GM12864 (cell line): Measurements from ENCODE around the gene TOMM20.
"Not testable (repeated sequence)": the region's sequence is repeated elsewhere in the genome, so short reads cannot be mapped to it uniquely, and the experiment has no call there.

Experiments
- DNase-seq: peaks from one replicate; pipeline ENCODE4 v3.0.0-alpha.2; 2011; ENCODE audit warnings: low read depth
- H3K4me3 ChIP-seq: 2 replicates; pipeline ENCODE4 v1.5.1; 2011; ENCODE audit warnings: mild to moderate bottlenecking, low read depth, low read length, control low read depth
- CTCF ChIP-seq: IDR thresholded peaks from 2 replicates; pipeline ENCODE4 v1.5.1; 2011; ENCODE audit warnings: low read depth, mild to moderate bottlenecking, moderate library complexity, low read length, control low read depth, inconsistent platforms; ENCODE audit errors: missing control alignments

The TOMM20 gene

GRCh38 chr1:235102993-235103411 lies 25.6 kb downstream of the TOMM20 start:
- H3K4me3 ChIP-seq: no peak overlapping the region
- DNase-seq: no peak
- no peak for TF ChIP-seq CTCF

- H3K4me3 ChIP-seq: no peak overlapping the region
- no peak for DNase-seq
- no peak for TF ChIP-seq CTCF
Measured at GRCh38 chr1:235102259-235102582, 26.4 kb downstream of the TOMM20 start.

- no peak for DNase-seq
- no peak for TF ChIP-seq CTCF
Measured at GRCh38 chr1:235101558-235102258, 26.9 kb downstream of the TOMM20 start.

GRCh38 chr1:235100194-235100772 lies 28.4 kb downstream of the TOMM20 start:
- DNase-seq: no peak
- TF ChIP-seq CTCF: no peak
- H3K4me3 ChIP-seq: no peak overlapping the region

More at GRCh38 chr1:235101558-235102258, 26.9 kb downstream of the TOMM20 start:
- H3K4me3 ChIP-seq: no peak overlapping the region

GRCh38 chr1:235098991-235099390 lies 29.6 kb downstream of the TOMM20 start:
- H3K4me3 ChIP-seq: no peak overlapping the region
- TF ChIP-seq CTCF: no peak
- no peak for DNase-seq

GRCh38 chr1:235098547-235098946 lies 30.1 kb downstream of the TOMM20 start:
- TF ChIP-seq CTCF: no peak
- H3K4me3 ChIP-seq: no peak overlapping the region
- no peak for DNase-seq

- not testable (repeated sequence) for DNase-seq, H3K4me3 ChIP-seq
Measured at GRCh38 chr1:235097501-235097900, 31.1 kb downstream of the TOMM20 start.
